ENCODE data around the gene NINJ1.

DNA sequence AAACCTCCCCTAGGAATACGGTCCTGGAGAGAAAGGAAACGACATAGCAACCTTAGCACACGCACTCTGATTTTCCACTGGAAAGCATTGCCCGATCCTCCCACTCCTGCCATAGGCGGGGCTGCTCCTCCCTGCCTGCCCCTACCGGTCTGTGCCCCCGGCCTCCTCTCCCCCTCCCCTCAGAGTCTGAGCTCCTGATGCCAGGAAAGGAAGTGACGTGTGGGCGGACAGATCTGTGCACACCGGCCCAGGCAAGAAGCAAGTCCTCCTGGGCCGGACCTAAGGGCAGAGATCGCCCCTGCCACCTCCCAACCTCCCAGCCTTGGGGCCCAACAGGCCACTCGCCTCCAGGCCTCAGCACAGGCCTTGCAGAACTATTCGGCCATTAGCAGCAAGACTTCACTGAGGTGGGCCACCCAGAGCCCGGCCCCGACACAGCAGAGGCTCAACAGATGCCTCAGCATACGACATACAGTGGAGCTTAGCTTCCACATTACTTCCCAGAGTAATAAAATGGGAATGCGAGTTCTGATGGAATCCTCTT, 7.2 kb downstream of the NINJ1 start:
- TF ChIP-seq POLR2A (IDR thresholded peaks at IDR 0.05; ENCODE audit: low read depth, low read length) (no peak), POLR2AphosphoS5 (IDR thresholded peaks at IDR 0.05; ENCODE audit: low read depth, low read length) (no peak), TAF1 (IDR thresholded peaks at IDR 0.05; ENCODE audit: borderline replicate concordance, low read depth, low read length) (no peak)

Measured in GM12892 (cell line).